GM21737 (cell line): ENCODE data around the gene BOD1L2.

Experiments used
- ATAC-seq: cut with Tn5 transposase; IDR thresholded peaks from one replicate; pipeline ENCODE4 v1.9.1; 2021; ENCODE audit warnings: mild to moderate bottlenecking, moderate library complexity; ENCODE audit not compliant: unreplicated experiment

BOD1L2 gene

GRCh38 chr18:57146956-57147636 lies at the start of gene BOD1L2:
BOD1L2 (plus strand) TSS chr18:57147087; CDS start chr18:57147313, 226 bp downstream.
- ATAC-seq: no peak

DNA sequence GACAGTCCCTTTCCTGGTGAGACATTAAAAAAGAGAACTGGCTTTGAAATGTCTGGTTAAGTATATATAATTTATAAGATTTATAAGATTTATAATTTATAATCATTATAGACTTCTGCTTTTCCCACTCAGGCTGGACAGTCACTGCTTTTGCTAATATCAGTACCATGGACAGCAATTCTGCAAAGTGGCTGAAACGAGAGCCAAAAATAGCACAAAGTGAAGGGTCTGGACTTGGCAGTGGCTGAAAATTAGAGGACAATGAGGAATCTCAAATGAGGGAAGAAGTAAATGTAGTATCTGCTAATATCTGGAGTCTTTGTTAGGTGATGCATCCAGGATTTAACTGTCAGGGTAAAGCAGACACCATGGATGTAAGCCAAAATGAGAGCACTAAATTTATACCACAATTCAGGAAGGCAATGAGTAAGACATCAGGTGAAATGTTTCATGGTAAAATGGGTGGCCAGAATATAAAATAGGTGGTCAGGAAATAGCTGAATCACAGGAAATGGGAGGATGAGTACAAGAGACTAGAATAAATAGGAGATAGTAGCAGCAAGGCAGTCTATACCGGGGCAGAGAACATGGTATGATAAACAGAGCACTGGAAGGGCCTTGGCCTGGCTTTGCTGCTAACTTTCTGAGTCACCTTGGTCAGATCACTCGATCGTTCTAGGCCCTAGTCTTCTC lies 39.6 kb upstream of the BOD1L2 start:
- no peak for ATAC-seq

GRCh38 chr18:57110290-57110689 lies 36.6 kb upstream of the BOD1L2 start:
- no peak for ATAC-seq

DNA sequence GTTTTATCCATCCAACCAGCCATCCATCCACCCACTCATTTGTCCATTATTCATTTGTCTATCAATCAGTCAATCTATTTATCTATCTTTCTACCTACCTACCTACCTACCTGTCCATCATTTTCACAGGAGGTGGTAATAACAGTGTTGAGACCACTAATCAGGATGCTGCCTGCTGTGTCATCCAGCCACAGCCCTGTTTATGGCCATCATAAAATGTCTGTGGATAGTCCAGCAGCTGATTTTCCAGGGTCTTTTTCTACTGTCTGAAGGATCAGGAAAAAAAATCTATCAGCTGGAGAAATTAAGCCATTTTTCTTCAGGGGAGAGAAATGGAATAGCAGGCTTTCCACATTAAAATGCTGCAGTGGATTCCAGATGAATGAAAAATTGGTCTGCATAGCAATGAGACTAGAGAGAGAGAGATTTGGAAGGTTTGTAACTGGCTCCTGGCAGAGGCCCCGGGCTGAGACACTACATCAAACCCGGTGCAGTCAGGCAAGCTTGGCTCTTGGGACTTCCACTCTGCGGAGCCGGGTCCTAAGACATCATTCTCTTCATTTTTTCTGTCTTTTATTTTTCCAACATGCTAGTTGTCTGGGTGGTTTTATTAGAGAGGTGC lies 33.0 kb upstream of the BOD1L2 start:
- ATAC-seq: no peak

DNA sequence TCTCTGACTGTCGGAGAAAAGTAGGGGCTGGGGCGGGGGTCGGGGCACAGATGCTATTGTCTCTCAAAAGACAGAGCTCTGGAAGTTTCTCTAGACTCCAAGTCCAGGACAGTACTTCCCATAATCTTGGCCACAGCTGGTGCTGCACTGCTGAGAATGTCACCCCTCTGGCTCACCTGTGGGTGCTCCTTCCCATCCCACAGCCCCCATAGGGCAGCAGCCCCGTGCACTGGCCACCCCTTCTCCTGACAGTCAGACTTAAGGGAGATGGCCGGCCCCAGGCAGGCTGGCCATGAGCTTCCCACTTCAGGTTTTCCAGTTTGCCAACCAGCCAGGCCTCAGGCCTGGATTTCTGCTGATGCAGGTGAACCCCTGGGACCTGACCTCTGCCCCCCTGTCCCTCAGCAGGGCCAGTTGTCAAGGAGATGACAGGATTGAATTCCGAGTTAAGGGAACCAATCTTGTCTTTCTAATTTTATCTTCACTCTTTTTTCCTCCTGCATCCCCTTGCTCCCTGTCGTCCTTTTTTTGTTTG lies 30.2 kb upstream of the BOD1L2 start:
- ATAC-seq: no peak

DNA sequence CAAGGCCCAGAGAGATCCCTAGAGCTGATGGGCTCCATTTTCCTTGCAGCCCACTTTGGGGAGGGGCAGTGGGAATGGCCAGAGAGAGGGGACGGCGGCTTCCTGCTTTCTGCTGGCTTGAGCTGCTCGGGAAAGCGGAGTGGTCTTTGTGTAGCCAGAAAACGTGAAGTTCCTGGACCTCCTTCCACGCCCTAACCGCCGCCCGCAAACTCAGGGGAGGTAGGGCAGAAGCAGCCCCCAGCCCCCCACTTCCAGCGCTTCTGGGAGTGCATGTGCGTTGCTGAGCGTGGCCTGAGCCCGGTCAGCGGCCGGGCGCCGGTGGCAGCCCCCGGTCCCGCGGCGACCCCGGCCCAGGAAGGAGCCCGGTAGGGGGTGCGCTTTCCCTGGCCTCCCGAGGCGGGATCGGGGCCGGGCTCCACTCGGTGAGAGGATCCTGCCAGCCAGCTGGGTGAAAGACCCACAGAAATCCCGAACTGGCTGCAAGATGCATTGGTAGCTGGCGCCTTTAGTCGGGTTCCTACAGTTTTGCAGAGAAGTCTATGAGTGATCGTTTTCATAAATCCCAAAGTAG lies 25.3 kb upstream of the BOD1L2 start:
- ATAC-seq: no peak

DNA sequence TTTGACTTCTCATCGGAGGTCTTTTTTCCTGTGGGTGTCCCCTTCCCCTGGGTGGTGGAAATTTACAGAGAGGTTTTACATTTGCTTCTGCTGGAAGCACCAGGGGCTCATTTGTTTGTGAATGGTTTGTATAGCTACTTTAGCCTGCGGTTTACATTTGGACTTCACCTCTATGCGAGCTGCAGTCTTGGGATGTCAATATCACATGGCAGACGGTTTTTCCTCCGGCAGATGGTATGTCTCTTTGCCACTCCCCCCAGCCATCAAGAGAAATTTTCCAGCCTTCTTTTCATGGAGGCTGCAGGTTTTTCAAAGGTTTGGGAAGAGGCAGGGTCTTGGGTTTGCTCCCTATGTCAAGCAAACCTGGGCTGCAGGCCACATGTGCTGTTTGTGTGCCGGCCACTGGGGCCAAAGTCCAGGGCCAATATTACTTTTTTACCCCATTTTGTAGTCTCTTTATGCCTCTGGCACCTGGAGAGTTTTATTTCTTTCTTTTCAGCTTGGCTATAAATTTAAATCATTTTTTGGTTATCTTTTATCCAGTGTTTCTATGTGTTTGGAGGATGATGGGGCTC lies 23.9 kb upstream of the BOD1L2 start:
- ATAC-seq: no peak

DNA sequence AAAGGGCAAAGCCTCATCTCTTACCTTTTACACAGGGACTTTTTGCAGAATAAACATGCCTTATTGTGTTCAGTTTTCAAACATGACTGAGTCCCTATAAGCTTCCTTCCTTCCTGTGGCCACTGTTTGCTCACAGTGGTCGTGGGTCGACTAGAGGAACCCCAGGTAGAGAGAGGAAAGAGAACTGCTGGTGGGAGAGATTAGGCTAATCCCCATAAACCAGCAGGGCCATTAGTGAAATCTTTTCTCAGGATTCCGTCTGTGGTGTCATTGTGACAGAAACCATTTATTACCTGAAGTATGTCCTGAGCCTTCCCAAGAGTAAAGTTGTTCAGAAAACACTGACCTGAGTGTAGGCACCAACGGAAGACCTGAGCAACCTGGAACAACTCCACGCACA lies 21.3 kb upstream of the BOD1L2 start:
- ATAC-seq: no peak

GRCh38 chr18:57128220-57128932 lies 18.5 kb upstream of the BOD1L2 start:
- ATAC-seq: no peak

- ATAC-seq: no peak
Observed at GRCh38 chr18:57131101-57131500, 15.8 kb upstream of the BOD1L2 start.

DNA sequence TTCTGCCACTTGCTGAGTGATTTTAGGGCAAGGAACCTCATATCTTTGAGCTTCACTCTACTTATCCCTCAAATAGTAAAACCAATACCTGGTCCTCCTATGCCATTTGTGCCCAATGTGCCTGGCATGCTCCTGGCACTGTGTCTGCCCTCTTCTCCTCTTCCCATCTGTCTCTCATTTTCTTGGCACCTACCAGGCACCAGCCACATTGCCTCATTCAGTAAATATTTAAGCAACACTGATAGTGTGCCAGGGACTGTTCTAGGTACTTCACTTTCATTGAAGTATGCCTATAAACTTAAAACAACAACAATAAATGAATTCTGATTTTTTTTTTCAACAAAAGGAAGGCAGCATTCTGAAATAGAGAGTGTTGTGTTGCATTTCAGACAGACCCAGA lies 15.1 kb upstream of the BOD1L2 start:
- ATAC-seq: no peak

GRCh38 chr18:57134618-57135135 lies 12.2 kb upstream of the BOD1L2 start:
- ATAC-seq: no peak

- ATAC-seq: no peak
Observed at GRCh38 chr18:57135699-57136098, 11.2 kb upstream of the BOD1L2 start.

- ATAC-seq: no peak
Observed at GRCh38 chr18:57137847-57138246, 9.0 kb upstream of the BOD1L2 start.

- ATAC-seq: no peak
Observed at GRCh38 chr18:57141208-57142129, 5.4 kb upstream of the BOD1L2 start.

GRCh38 chr18:57142324-57142723 lies 4.6 kb upstream of the BOD1L2 start:
- ATAC-seq: no peak

GRCh38 chr18:57143265-57143664 lies 3.6 kb upstream of the BOD1L2 start:
- ATAC-seq: no peak

DNA sequence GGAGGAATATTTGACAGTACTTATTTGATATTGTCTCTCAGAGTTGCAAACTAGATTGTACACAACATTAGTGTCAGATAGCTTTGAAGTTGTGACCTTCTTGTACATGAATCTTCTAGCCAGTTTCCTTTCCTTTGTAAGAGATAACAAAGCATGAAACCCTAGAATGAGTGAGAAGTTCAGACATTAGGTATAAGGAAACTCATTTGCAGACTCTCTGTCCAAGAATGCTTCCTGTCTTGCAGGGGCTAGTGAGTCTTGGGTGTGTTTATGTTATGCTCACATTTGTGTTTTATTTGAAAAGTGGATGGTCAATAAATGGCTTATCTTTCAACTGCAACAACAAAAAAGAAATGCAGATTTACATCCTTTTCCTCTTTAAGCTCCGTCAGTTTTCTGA lies 1.4 kb downstream of the BOD1L2 start:
- ATAC-seq: no peak

GRCh38 chr18:57149051-57149450 lies 2.2 kb downstream of the BOD1L2 start:
- ATAC-seq: no peak
